ENCODE measurements around the gene SLC1A7.

DNA sequence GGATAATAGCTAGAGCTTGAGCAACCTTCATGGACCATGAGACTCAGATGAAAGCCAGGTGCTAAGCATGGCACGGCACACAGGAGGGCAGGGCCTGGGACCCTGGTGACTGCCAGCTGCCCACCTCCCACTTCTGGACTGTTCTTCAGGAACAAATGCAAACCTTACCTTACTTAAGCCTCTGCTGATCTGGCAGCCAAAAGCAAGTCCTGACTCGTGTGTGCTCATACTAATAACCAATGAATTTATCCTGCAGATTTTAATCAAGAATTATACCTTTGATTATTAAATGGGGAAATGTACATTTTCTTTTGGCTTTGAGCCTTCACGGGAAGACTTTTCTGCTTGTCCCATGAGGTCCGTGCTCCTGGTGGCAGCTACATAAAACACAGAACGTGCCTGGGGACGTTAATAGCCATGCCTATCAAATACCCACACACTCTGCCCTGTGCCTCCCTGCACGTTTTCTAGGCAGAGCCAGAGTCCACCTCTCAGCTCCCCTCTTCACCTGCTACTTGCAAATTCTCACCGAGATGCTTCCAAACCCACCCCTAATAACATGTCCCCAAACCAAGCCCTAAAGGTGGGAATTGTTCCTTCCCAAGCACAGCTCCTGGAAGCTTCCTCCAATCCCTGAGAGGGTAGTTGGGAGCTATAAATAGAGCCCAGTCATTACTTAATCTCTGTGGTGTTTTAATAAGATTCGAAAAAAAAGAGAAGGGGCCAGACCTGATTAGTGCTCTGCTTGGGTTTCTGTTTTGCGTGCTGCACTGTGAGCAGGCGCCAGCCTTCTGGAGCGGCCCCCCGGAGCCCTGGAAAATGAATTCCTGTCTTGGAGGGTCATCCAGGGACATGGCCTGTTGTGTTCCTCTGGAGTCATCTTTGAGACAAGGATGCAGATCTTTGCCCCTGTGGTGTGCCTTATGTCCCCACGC lies 33.5 kb downstream of the SLC1A7 start:
- TF ChIP-seq POLR2A (IDR thresholded peaks at IDR 0.05) = no peak
- TF ChIP-seq, protein P1, sequence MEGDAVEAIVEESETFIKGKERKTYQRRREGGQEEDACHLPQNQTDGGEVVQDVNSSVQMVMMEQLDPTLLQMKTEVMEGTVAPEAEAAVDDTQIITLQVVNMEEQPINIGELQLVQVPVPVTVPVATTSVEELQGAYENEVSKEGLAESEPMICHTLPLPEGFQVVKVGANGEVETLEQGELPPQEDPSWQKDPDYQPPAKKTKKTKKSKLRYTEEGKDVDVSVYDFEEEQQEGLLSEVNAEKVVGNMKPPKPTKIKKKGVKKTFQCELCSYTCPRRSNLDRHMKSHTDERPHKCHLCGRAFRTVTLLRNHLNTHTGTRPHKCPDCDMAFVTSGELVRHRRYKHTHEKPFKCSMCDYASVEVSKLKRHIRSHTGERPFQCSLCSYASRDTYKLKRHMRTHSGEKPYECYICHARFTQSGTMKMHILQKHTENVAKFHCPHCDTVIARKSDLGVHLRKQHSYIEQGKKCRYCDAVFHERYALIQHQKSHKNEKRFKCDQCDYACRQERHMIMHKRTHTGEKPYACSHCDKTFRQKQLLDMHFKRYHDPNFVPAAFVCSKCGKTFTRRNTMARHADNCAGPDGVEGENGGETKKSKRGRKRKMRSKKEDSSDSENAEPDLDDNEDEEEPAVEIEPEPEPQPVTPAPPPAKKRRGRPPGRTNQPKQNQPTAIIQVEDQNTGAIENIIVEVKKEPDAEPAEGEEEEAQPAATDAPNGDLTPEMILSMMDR (IDR thresholded peaks at IDR 0.05) = no peak
- no peak for TF ChIP-seq POLR2AphosphoS5 (IDR thresholded peaks at IDR 0.05)
- TF ChIP-seq EP300 (IDR thresholded peaks at IDR 0.05) = no peak

All from stomach (tissue), 4 donors.